NCI-H1105 (cell line): ENCODE measurements around the gene ZBTB46.
"Not testable (repeated sequence)": the region's sequence is repeated elsewhere in the genome, so short reads cannot be mapped to it uniquely, and the experiment has no call there.

Source experiments
- DNase-seq: peaks from one replicate; lab custom pipeline; 2025; lab: John Stamatoyannopoulos, UW

ZBTB46 gene

DNA sequence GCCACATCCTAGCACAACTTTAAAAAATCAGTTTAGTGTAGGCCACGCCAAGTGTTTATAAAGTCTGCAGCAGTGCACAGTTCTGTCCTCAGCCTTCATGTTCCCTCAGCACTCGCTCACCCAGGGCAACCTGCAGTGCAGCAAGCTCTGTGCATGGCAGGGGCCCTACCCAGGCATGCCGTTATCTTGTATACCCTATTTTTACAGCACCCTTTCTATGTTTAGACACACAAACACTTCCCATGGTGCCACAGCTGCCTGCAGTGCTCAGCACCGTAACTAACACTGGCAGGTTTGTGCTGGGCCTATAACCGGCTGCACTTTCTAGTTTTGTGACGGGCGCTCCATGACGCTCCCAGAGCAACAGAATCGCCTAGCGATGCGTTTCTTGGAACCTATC, 43.8 kb downstream of the ZBTB46 start:
- no peak for DNase-seq

DNA sequence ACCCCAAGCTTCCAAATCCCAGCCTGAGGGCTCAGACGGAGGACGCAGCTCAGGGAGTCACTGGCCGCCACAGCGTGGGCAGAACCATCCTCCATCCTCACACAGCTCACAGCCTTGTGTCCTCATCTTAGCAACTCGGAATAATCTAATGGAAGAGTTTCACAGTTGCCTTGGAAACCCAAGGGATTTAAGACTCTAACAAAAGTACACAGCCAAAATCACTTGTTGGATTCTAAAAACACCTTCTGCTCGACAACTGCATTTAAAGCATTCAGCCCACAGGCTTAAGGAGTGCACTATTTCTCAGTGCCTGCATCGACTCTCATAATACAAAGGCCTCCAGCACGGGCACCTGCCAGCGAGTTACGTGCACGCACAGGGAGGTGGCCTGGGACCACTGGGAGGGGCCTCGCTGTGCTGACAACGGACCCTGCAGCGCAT, 45.4 kb downstream of the ZBTB46 start:
- no peak for DNase-seq

DNA sequence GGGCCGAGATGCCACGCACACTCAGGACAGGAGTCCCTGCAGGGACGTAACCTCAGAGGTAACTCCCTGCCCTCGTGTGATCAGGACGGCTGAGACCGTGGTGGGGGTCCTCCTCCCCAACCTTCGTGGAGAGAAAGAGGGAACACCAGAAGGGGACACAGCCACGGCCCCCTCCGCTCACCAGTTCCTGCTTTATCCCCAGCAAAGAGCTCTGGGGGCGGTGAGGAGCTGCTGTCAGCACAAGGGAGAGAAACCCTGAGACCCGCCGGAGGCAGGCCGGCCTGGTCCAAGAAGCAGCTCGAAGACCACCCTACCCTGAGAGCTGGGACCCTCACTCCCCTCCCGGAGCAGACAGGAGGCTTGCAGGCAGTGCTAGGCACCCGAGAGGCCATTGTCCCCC, 47.1 kb downstream of the ZBTB46 start:
- no peak for DNase-seq

DNA sequence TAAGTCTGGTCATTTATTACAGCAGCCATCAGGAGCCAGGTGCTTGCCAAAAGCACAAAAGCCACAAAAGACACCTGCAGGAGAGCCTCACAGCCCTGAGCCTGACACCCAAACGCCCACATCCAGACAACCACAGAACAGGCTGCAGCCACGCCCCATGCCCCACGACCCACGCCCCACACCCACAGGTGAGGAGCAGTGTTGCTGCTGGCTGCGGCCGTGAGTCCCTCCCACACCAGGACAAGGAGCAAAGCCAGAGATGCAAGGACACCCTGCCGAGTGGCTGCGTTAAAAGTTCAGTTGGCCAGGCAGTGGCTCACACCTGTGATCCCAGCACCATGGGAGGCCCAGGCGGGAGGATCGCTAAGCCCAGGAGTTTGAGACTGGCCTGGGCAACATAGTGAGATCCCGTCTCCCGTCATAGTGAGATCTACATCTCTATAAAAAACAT, 48.5 kb downstream of the ZBTB46 start:
- DNase-seq = no peak

DNA sequence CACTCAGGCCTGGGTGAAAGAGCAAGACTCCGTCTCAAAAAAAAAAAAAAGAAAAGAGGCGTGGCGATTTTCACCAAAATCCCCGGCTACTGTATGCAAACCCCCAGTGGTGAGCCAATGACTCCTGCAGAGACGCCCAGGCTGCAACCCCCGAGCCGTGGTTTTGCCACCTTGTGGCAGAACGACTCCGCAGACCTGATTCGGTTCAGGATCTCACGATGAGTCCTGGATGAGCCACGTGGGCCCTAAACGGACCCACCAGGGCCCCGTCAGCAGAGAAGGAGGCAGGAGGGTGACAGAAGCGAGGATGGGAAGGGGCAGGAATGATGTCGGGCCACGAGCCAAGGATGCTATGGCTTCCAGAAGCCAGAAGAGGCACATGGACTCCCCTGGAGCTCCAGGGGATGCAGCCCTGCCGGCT, 49.0 kb downstream of the ZBTB46 start:
- DNase-seq = no peak

DNA sequence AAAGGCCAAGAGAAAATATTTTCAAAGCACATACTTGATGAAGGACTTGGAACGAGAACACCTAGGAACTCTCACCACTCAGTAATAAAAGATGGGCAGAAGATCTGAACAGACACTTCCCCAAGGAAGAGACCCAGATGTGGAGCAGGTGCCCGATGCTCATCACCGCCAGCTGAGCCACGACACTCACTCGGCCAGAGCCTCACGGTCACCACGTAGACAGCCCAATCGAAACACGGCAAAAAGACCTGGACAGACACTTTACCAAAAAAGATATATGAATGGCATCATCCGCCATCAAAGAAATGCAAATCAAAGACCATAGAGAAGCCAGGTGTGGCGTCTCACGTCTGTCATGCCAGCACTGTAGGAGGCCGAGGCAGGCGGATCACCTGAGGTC, 49.9 kb downstream of the ZBTB46 start:
- DNase-seq = no peak

DNA sequence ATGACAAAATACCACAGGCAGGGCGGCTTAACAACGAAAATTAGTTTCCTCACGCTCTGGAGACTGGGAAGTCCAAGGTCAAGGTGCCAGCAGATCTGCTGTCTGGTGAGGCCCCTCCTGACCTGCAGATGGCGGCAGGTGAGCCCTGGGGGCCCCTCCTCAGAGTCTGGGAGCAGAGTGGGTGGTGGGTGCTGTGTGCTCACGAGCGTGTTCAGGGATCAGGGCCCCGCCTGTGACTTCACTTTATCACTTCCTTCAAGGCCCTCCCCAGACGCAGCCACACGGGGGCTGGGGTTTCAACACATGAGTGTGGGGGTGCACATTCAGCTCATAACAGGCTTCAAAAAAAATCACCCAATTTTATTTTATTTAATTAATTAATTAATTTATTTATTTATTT, 52.2 kb downstream of the ZBTB46 start:
- DNase-seq = no peak

DNA sequence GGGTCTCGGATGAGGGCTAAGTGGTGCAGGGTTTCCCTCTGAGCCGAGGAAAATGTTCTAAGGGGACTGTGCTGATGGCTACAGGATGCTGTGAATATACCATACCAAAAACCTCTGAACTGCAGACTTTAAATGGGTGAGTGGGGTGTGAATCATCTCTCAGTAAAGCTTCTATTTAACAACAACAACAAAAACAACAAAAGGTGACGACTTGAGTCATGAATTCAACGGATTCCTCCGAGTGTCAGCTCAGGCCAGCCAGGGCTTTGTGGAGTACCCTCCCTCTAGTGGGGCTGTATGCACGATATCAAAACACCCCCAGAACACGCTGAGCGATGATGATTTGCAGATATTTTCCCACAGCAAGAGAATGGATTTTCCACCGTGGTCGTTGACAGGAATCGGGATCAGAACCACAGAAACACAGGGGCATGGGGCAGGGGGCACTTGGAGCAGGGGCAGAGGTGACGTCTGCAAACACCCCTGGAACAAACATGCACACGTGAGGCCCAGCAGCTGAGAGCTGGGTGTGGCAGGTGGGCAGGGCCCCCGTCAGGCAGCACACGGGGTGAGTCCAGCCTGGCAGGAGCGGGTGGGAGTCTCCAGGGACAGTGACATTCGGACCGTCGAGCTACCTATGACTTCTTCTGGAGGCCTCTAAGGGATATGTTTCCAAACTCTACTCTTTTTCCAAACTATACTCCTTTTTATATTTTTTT, 52.9 kb downstream of the ZBTB46 start:
- no peak for DNase-seq

DNA sequence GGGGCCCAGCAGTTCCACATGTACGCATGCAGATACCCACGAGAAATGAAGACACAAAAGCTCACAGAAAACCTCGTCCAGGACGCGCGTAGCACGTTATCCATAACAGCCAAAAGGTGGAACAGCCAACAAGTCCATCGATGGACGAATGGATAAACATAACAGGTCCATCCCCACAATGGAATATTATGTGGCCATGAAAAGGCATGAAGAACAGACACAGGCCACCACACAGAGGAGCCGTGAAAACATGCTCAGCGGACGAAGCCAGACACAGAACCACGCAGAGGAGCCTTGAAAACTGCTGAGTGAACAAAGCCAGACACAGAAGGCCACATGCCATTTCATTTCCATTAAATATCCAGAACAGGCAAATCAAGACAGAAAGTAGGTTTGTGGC, 53.5 kb downstream of the ZBTB46 start:
- no peak for DNase-seq

DNA sequence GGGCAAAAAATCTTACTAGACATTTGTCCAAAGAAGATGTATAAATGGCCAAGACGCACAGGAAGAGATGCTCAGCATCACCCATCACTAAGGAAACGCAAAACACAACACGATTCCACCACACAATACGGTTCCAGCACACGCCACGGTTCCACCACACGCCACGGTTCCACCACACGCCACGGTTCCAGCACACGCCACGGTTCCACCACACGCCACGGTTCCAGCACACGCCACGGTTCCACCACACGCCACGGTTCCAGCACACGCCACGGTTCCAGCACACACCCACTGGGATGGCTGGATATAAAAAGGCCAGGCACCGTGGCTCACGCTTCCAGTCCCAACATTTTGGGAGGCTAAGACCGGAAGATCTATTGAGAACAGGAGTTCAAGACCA, 54.2 kb downstream of the ZBTB46 start:
- DNase-seq = not testable (repeated sequence)

DNA sequence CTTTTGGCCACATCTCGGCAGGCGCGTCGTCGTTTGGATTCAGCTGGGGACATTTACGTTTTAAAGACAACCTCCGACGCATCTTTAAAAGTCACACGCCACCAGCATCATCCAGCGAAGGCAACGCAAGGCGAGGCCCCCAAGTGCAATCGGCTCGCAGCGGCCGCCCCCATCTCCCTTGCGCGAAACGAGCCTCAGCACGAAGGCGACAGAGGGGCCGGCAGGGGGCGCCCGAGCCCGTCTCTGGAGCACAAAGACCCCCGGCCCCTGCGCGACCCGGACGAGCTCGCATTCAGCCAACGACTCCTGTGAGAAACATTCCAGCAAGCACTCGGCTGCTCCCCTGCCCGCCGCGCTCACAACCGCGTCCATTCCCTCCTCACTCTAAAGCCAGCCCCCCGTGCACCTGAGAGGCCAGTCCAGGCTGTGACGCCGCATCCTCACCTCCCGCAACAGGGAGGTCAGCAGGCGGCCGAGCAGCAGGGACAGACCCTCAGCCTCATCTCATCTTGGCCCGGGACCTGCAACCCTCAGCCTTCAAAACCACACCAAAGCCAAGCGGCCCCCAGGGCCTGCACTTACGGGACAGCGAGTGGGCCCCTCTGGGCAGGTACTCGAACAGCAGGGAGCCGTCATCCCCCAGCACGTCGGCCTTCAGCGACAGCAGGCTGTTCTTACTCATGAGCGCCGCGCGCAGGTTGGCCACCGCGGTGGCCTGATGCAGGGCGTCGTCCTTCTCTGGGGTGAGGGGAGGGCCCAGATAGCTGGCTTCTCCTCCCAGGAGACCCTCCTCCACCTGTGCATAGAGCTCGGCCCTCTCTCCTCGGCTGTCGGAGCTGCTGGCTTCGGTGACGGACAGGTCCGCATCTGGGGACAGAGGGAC, 55.7 kb downstream of the ZBTB46 start:
- peak; percentile 53 for DNase-seq

DNA sequence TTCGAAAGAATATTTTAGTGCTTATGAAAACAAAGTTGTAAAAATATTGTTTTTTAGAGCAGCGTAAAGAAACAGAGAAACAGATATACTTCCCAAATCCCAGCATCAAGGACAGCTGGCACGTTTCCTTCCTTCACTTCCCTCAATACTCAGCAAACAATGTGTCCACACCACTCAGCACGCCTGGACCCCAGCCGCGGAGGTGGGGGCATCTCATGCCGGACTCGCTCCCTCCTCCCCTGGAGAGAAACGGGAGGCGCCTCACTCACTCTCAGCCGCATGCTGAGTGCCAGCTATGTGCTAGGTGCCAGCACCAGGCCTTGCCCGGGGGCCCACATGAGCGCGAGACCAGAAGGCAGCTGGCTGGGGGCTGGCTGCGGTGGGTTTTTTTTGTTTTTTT, 56.8 kb downstream of the ZBTB46 start:
- DNase-seq = no peak

DNA sequence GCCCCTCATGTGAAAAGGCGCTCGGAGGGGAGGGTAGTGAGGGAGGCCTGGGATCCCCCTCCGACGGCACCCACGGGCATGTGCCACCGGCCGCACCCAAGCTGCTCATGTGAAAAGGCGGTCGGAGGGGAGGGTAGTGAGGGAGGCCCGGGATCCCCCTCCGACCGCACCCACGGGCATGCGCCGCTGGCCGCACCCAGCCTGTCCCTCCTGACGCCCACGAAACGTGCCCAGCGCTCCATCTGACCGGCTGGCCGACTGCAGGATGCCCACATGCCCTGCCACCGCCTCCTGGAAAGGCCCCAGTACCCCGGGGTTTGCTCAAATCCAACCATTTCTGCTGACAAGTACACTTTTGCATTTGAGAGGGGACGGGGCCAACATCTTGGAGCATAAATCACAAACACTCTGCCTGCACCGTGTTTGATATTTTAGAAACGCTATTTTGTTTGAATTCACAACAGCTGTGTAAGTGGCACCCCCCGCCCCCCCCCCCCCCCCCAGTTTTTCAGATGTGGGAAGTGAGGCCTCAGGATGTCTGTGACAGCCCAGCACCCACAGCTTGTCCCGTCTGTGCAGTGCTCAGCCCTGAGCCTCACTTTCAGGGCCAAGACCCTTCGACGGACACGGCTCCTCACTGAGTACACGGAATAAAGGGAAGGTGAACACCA, 57.4 kb downstream of the ZBTB46 start:
- no peak for DNase-seq

DNA sequence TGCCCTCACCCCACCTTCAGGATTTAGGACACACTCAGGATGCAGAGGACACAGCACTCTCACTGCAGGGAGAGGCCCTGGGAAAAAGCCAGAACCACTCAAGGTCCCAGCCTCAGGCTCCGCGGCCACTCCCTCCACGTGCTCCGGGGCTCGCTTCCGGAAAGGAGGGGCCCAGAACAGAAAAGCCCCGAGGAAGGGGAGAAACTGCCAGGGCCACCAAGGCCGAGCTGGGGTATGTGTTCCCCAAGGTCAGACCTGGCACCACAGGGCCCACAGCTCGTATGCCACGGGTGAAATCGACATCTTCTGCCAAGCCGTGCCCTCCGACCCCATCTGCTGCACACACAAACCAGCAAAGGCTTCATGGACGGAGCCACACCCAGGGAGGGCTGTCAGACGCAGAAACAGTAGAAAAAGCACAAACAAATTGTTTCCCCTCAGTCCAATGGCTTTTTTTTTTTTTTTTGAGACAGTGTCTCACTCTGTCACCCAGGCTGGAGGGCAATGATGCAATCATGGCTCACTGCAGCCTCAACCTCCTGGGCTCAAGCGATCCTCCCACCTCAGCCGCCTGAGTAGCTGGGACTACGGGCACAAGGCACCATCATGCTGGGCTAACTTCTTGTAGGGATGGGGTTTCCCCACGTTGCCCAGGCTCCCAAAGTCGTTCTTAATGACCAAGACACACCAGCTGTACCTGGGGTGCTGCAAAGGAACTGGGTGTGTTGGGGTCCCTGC, 58.1 kb downstream of the ZBTB46 start:
- DNase-seq = no peak

DNA sequence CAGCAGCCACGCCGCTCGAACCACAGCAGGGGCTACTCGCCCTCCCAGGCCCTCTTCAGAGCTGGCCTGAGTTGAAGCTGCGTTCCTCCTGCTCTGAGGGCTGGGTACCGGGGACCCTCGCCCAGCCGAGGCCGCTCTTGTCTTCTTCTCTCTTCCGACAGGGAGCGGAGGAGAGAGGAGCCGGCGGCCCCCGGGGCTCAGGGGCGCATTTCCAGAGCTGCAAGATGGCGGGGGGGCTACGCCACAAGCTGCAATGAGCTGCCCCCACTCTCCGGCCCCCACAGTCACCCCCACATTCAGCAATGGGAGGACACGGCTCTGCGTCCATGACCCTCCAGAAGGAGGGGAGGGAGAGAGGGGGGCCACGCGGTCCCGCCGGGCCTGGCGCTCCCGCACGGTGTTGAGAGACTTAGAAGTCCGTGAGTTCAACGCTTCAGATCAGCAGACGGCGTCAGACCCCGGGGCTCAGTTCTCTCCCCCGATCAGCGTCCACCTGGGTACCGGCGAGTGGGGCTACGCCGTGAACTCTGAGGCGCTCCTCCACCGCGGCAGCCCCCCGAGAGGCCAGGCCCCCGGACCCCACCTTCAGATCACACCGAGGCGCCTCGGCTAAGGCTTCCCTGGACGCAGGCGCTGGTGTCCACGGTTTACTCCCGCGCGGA, 59.9 kb downstream of the ZBTB46 start:
- no peak for DNase-seq

DNA sequence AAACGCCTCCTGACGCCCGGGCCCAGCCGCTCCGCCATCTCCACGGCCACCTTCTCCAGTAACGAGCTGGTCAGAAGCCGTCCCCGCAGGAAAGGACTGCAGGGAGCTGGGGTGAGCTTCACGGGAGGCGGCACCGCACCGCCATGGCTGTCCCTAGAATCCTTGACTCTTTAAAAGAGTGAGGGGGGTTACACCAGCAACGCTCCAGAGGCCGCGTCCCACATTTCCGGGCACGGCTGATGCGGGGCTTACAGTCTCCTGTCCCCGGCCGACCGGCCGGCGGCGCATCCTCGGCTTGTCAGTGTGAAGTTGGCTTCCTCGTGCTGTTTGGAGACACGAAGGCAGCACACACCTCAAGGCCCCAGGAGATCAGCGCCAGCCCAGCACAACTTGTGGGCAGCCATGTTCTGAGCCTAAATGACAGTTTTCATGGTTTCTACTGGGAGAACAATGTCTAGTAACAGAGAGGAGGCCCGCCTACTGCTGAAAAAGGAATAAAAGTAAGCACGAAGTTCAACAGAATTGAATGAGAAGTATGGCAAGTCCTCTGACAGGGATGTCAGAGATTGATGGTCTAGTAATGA, 61.1 kb downstream of the ZBTB46 start:
- no peak for DNase-seq

DNA sequence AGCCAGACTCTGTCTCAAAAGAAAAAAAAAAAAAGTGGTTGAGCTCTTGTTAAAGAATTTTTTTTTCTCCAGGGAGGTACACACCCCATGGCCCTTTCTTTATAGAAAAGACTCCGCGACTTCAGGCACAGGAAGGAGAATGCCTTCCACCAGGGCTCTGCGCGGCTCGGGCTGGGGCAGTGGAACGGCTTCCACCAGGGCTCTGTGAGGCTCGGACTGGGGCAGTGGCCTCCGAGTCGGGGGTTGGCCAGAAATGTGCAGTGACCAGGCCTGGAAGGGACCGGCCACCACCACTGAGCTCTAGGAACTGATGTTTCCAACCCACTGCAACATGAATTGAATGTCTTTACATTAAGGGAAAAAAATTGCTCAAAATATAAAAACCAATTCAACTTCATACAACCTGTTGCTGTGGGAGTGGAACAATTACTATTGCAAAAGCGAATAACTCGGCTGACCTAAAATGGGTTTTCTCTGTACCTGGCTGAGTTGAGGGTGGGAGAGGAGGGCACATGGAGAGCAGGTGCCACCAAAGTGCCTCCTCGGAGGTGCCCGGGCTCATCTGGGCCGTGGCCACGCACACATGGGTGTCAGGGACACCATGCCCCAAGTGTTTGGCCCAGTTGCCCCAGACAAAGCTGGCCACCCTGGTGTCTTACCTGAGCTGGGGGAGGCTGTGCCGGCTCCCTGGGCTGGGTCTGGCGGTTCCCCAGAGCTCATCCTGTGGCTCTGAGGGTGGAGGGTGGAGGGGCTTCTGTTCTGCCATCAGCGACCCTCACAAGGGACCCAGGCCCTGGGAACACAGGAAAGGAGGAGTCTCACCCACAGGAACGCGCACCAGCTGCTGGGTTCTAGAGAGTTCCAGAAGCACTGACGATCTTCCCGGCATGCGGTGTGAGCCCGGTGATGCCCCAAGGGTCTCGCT, 62.2 kb downstream of the ZBTB46 start:
- DNase-seq = no peak

DNA sequence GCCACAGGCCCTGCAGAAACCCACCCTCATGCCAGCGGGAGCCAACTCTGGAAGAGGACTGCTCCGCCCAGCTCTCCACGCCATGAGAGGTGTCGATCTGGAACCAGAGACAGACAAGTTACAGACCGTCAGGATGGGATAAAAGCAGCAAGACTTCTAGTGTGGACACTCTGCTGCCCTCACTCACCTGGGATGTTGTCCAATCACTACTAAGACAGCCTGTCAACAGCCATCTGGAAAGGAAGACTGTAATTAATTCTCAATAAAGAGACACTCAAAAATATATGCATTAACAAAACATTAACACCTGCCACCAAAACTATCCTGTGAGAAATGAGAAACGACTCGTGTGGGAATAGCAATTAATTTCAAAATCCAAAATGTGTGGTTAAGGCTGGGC, 63.2 kb downstream of the ZBTB46 start:
- no peak for DNase-seq

DNA sequence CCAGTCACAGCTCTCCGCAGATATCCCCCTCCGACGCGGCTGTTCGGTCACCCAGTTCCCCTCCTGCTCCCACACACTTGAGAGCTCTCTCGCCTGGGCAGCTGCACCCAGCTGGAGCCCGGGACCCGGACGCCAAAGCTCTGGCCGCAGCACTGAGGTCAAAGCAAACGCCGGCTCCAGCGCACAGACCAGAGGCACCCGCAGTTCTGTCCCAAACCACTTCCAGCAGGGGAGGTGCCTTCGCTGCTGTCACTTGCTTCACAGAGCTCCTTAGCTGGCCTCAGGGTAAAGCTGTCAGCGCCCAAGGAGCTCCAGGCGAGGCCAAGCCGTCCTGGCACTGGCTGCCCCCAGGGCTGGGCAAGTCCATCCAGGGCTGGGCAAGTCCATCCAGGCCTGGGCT, 63.6 kb downstream of the ZBTB46 start:
- DNase-seq = no peak
